Ascending aorta (tissue), 2 donors: ENCODE results near the gene SAMD9. TPM values are rescaled to one million over a fixed set of nuclear protein-coding genes. Genes with fewer than 3 reads are reported as not detected.

Source experiments
- DNase-seq, 2 donors: peaks; one replicate each; pipeline ENCODE4 v3.0.0-alpha.2; 2019; ENCODE audit warnings: low spot score in 2 of 2
- H3K27ac ChIP-seq, 2 donors: fragments of 200-600 bp; sonication (generic); one replicate each; pipeline ENCODE4 v1.5.1; 2016 to 2017; ENCODE audit warnings: mild to moderate bottlenecking in 1 of 2
- H3K27me3 ChIP-seq: fragments of 200-600 bp; sonication (generic); one replicate; pipeline ENCODE4 v1.5.1; 2017
- H3K36me3 ChIP-seq, 2 donors: fragments of 200-600 bp; sonication (generic); one replicate each; pipeline ENCODE4 v1.5.1; 2016
- H3K4me1 ChIP-seq, 2 donors: fragments of 200-600 bp; sonication (generic); one replicate each; pipeline ENCODE4 v1.5.1; 2016 to 2017; ENCODE audit warnings: mild to moderate bottlenecking in 1 of 2
- H3K4me3 ChIP-seq, 2 donors: fragments of 200-600 bp; sonication (generic); one replicate each; pipeline ENCODE4 v1.5.1; 2016 to 2017; ENCODE audit warnings: mild to moderate bottlenecking in 1 of 2
- H3K9me3 ChIP-seq, 2 donors: fragments of 200-600 bp; sonication (generic); one replicate each; pipeline ENCODE4 v1.5.1; 2016
- CTCF ChIP-seq, 3 experiments: fragments of 200-600 bp in 2 of 3; fragments of 450-650 bp in 1 of 3; sonication (generic) in 2 of 3; IDR thresholded peaks; one replicate each; pipeline ENCODE4 v1.5.1; 2016 to 2019; ENCODE audit warnings: antibody characterized with exemption in 3 of 3, mild to moderate bottlenecking in 1 of 3, moderate library complexity in 1 of 3
- intact Hi-C: fragments of 100-400 bp; cut with DNase I; formaldehyde crosslinking; loops from one replicate; pipeline ENCODE4 v1.15.1; 2023
- total RNA-seq: library from RNA; depleted of rRNA; stranded (reverse); fragments of >200 nt; gene quantifications from one replicate; pipeline ENCODE4 v1.1.0, GENCODE V29; 2016

Gene SAMD9
- total RNA-seq, 1 donor from 2014 or later, result 5.6 TPM

GRCh38 chr7:93055543-93056107, 62.2 kb downstream of the SAMD9 start:
- TF ChIP-seq CTCF (IDR thresholded peaks at IDR 0.05), result peak; percentile 66 to 79 (median 74)
- intact Hi-C loops, result loop anchor here (2.0 to 10.0 kb wide), 4 partner anchors 221 to 631 kb away; partner anchors contain the start of genes CDK6, PEX1 and RBM48
- DNase-seq, result no peak
- Histone ChIP-seq H3K9me3 (no peaks in the 10 kb centered on the region), H3K27me3 (no peaks in the 10 kb centered on the region), H3K36me3 (no peaks in the 10 kb centered on the region), H3K4me1 (no peaks in the 10 kb centered on the region), H3K4me3 (no peak overlapping the region), H3K27ac (no peak overlapping the region)

GRCh38 chr7:93054975-93055374, 62.8 kb downstream of the SAMD9 start:
- Histone ChIP-seq H3K27ac (no peak overlapping the region), H3K27me3 (no peaks in the 10 kb centered on the region), H3K4me3 (no peak overlapping the region), H3K4me1 (no peaks in the 10 kb centered on the region), H3K36me3 (no peaks in the 10 kb centered on the region), H3K9me3 (no peaks in the 10 kb centered on the region)
- no peak for TF ChIP-seq CTCF (IDR thresholded peaks at IDR 0.05)
- no peak for DNase-seq
- intact Hi-C loops, result loop anchor here (2.0 to 10.0 kb wide), 5 partner anchors 220 to 630 kb away; partner anchors contain the start of genes CDK6, FAM133B, PEX1 and RBM48

- Histone ChIP-seq H3K4me1 (no peaks in the 10 kb centered on the region), H3K4me3 (no peak overlapping the region), H3K27ac (no peak overlapping the region), H3K36me3 (no peaks in the 10 kb centered on the region), H3K27me3 (no peaks in the 10 kb centered on the region), H3K9me3 (no peaks in the 10 kb centered on the region)
- intact Hi-C loops, result loop anchor here (2.0 to 10.0 kb wide), 4 partner anchors 219 to 629 kb away; partner anchors contain the start of genes CDK6 and FAM133B
- TF ChIP-seq CTCF (IDR thresholded peaks at IDR 0.05), result no peak
- no peak for DNase-seq
Observed at GRCh38 chr7:93053949-93054943, 63.5 kb downstream of the SAMD9 start.

GRCh38 chr7:93053209-93053948, 64.4 kb downstream of the SAMD9 start:
- DNase-seq, result no peak
- intact Hi-C loops, result loop anchor here (5.0 to 10.0 kb wide), 2 partner anchors 219 to 461 kb away; partner anchors contain the start of genes CDK6 and FAM133B
- H3K27ac ChIP-seq, result no peak overlapping the region

More at GRCh38 chr7:93053209-93053948, 64.4 kb downstream of the SAMD9 start:
- H3K4me1 ChIP-seq, result no peaks in the 10 kb centered on the region
- H3K9me3 ChIP-seq, result no peaks in the 10 kb centered on the region
- no peaks in the 10 kb centered on the region for H3K36me3 ChIP-seq
- no peak for TF ChIP-seq CTCF (IDR thresholded peaks at IDR 0.05)
- no peak overlapping the region for H3K4me3 ChIP-seq
- no peaks in the 10 kb centered on the region for H3K27me3 ChIP-seq
